ENCODE measurements around the gene ADORA3. TPM values are rescaled to one million over a fixed set of nuclear protein-coding genes. Genes with fewer than 3 reads are reported as not detected.
A peak's percentile ranks its signal among the peaks of the same experiment; 100 is the strongest.

ADORA3 gene

DNA sequence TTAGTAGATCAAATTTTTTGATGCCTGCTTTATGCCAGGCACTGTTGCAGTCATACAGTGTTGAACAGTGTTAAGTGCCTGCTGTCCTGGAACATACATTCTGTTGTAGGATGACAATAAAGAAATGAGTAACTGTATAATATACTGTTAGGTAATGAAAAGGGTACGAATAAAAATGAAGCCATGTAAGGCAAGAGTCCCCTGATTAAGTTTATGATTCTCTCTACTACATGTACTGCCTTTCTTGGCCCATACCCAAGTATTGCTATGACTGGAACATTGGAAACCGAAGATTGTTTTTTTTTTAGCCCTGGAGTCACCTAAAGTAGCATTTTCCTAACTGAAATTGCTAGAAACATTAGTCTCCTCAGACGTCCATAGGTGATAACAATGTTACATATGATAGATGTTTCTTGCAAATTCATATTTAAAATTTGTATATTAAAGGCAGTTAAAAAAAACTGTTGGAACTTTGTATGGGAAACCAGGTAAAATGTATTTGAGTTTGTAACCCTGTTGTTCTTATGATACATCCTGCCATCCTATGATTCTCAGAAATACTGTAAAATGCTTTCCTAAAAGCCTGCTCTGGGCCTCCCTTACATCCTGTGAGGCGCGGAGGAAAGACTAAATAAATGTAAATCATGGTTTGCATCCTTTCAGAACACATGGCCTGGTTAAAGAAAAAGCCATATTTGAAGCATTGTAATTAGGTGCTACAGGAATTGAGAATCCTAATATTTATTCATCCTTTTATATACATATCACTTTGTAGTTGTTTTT lies 48.4 kb downstream of the ADORA3 start:
- no peak overlapping the region for H3K9ac ChIP-seq (ENCODE audit: low read depth, low read length)
- peaks cover 54% of the 10 kb centered on the region for H3K36me3 ChIP-seq (ENCODE audit: insufficient read depth, low read length)
- H3K27me3 ChIP-seq (ENCODE audit: control insufficient read depth, insufficient read depth, low read length), result no peaks in the 10 kb centered on the region
- H3K4me2 ChIP-seq (ENCODE audit: low read length), result no peak overlapping the region
- peaks cover 8% of the 10 kb centered on the region for H3K4me1 ChIP-seq (ENCODE audit: control insufficient read depth, insufficient read depth, low read length)
- H3K9me3 ChIP-seq (replicated peaks; ENCODE audit: low read length), result no peaks in the 10 kb centered on the region
- H3K4me3 ChIP-seq (ENCODE audit: low read length), result no peak overlapping the region

GRCh38 chr1:111453706-111454105 lies 49.7 kb downstream of the ADORA3 start:
- H3K9me3 ChIP-seq (replicated peaks; ENCODE audit: low read length), result no peaks in the 10 kb centered on the region
- H3K4me1 ChIP-seq (ENCODE audit: control insufficient read depth, insufficient read depth, low read length), result peaks cover 9% of the 10 kb centered on the region
- no peaks in the 10 kb centered on the region for H3K27me3 ChIP-seq (ENCODE audit: control insufficient read depth, insufficient read depth, low read length)
- H3K36me3 ChIP-seq (ENCODE audit: insufficient read depth, low read length), result peaks cover 41% of the 10 kb centered on the region
- no peak overlapping the region for H3K4me3 ChIP-seq (ENCODE audit: low read length)
- H3K9ac ChIP-seq (ENCODE audit: low read depth, low read length), result no peak overlapping the region
- H3K4me2 ChIP-seq (ENCODE audit: low read length), result no peak overlapping the region

DNA sequence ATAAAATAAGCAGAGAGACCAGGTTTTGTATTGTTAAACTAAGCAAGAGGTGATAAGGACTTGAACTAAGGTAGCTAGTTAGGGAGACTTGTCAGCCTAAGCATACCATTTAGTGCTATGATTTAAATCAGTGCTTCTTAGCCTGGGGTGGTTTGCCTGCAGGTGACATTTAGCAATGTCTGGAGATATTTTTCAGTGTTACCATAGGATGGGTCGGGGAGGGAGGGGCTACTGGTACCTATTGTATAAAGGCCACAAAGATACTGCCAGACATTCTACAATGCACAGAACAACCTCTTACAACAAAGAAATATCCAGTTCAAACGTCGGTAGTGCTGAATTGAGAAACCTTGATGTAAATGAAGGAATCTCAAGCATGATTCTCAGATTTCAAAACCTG lies 50.9 kb downstream of the ADORA3 start:
- Histone ChIP-seq H3K4me2 (ENCODE audit: low read length) (no peak overlapping the region), H3K4me3 (ENCODE audit: low read length) (no peak overlapping the region), H3K27me3 (ENCODE audit: control insufficient read depth, insufficient read depth, low read length) (no peaks in the 10 kb centered on the region), H3K9me3 (replicated peaks; ENCODE audit: low read length) (no peaks in the 10 kb centered on the region), H3K36me3 (ENCODE audit: insufficient read depth, low read length) (peaks cover 30% of the 10 kb centered on the region), H3K4me1 (ENCODE audit: control insufficient read depth, insufficient read depth, low read length) (peaks cover 14% of the 10 kb centered on the region), H3K9ac (ENCODE audit: low read depth, low read length) (no peak overlapping the region)

GRCh38 chr1:111450185-111450584 lies 53.2 kb downstream of the ADORA3 start:
- peaks cover 36% of the 10 kb centered on the region for H3K36me3 ChIP-seq (ENCODE audit: insufficient read depth, low read length)
- peak overlapping the region; percentile 98 for H3K9ac ChIP-seq (ENCODE audit: low read depth, low read length)
- H3K4me1 ChIP-seq (ENCODE audit: control insufficient read depth, insufficient read depth, low read length), result peaks cover 19% of the 10 kb centered on the region
- H3K4me3 ChIP-seq (ENCODE audit: low read length), result peak overlapping the region; percentile 97
- H3K27me3 ChIP-seq (ENCODE audit: control insufficient read depth, insufficient read depth, low read length), result no peaks in the 10 kb centered on the region
- peak overlapping the region; percentile 89 for H3K4me2 ChIP-seq (ENCODE audit: low read length)
- H3K9me3 ChIP-seq (replicated peaks; ENCODE audit: low read length), result no peaks in the 10 kb centered on the region

- H3K36me3 ChIP-seq (ENCODE audit: insufficient read depth, low read length), result peaks cover 41% of the 10 kb centered on the region
- H3K9me3 ChIP-seq (replicated peaks; ENCODE audit: low read length), result no peaks in the 10 kb centered on the region
- H3K4me3 ChIP-seq (ENCODE audit: low read length), result peak overlapping the region; percentile 97
- H3K4me2 ChIP-seq (ENCODE audit: low read length), result peak overlapping the region; percentile 89
- H3K4me1 ChIP-seq (ENCODE audit: control insufficient read depth, insufficient read depth, low read length), result peaks cover 19% of the 10 kb centered on the region
- no peaks in the 10 kb centered on the region for H3K27me3 ChIP-seq (ENCODE audit: control insufficient read depth, insufficient read depth, low read length)
- peak overlapping the region; percentile 98 for H3K9ac ChIP-seq (ENCODE audit: low read depth, low read length)
Measured at GRCh38 chr1:111449703-111450017, 53.8 kb downstream of the ADORA3 start.

Small RNAs within 50 kb of the gene (small RNA-seq; reads per million reads assigned to genes)
- not detected for gene RNU6-792P

Measured in skeletal muscle satellite cell (primary cell).